HG03097 (cell line): Measurements from ENCODE around the gene CXorf58.

Experiments
- ATAC-seq: cut with Tn5 transposase; IDR thresholded peaks from one replicate; pipeline ENCODE4 v1.9.1; 2021; ENCODE audit not compliant: unreplicated experiment, low FRiP score

Gene CXorf58

GRCh38 chrX:23900220-23900797 is 7.5 kb upstream of the CXorf58 start:
- ATAC-seq = no peak

GRCh38 chrX:23901060-23901459 is 6.7 kb upstream of the CXorf58 start:
- no peak for ATAC-seq

- ATAC-seq = peak; percentile 46
Observed at GRCh38 chrX:23901805-23902204, 6.0 kb upstream of the CXorf58 start.

- ATAC-seq = no peak
Observed at GRCh38 chrX:23902419-23902818, 5.4 kb upstream of the CXorf58 start.

- ATAC-seq = no peak
Observed at GRCh38 chrX:23904096-23904495, 3.7 kb upstream of the CXorf58 start.

- ATAC-seq = peak; percentile 1
Observed at GRCh38 chrX:23907111-23907497, 702 bp upstream of the CXorf58 start.

GRCh38 chrX:23908219-23909004 is 606 bp downstream of the CXorf58 start:
- no peak for ATAC-seq

- ATAC-seq = no peak
Observed at GRCh38 chrX:23911126-23911835, 3.5 kb downstream of the CXorf58 start.

GRCh38 chrX:23919148-23919547 is 11.3 kb downstream of the CXorf58 start:
- ATAC-seq = no peak

- ATAC-seq = no peak
Observed at GRCh38 chrX:23919706-23920320, 12.0 kb downstream of the CXorf58 start.

- no peak for ATAC-seq
Observed at GRCh38 chrX:23926015-23926414, 18.2 kb downstream of the CXorf58 start.

- no peak for ATAC-seq
Observed at GRCh38 chrX:23930894-23931604, 23.2 kb downstream of the CXorf58 start.

GRCh38 chrX:23932046-23932445 is 24.2 kb downstream of the CXorf58 start:
- no peak for ATAC-seq

GRCh38 chrX:23935106-23935505 is 27.3 kb downstream of the CXorf58 start:
- no peak for ATAC-seq

GRCh38 chrX:23936180-23936579 is 28.4 kb downstream of the CXorf58 start:
- no peak for ATAC-seq

GRCh38 chrX:23937100-23937499 is 29.3 kb downstream of the CXorf58 start:
- no peak for ATAC-seq

- ATAC-seq = no peak
Observed at GRCh38 chrX:23938690-23939089, 30.9 kb downstream of the CXorf58 start.

- ATAC-seq = no peak
Observed at GRCh38 chrX:23939203-23939602, 31.4 kb downstream of the CXorf58 start.

- ATAC-seq = no peak
Observed at GRCh38 chrX:23944234-23944633, 36.4 kb downstream of the CXorf58 start.

- no peak for ATAC-seq
Observed at GRCh38 chrX:23945206-23945605, 37.4 kb downstream of the CXorf58 start.

GRCh38 chrX:23952391-23952790 is 44.6 kb downstream of the CXorf58 start:
- ATAC-seq = no peak
